HG03025 (cell line): ENCODE results near the gene KCNE1.
"Not testable (repeated sequence)": the region's sequence is repeated elsewhere in the genome, so short reads cannot be mapped to it uniquely, and the experiment has no call there.

Source experiments
- ATAC-seq: cut with Tn5 transposase; IDR thresholded peaks from one replicate; pipeline ENCODE4 v1.9.1; 2021; ENCODE audit warnings: mild to moderate bottlenecking, moderate library complexity; ENCODE audit not compliant: unreplicated experiment, low FRiP score

KCNE1 gene

GRCh38 chr21:34429710-34430109 lies 82.3 kb downstream of the KCNE1 start:
- ATAC-seq, result not testable (repeated sequence)

GRCh38 chr21:34428441-34428840 lies 83.6 kb downstream of the KCNE1 start:
- ATAC-seq, result not testable (repeated sequence)

GRCh38 chr21:34427339-34427738 lies 84.7 kb downstream of the KCNE1 start:
- ATAC-seq, result not testable (repeated sequence)

DNA sequence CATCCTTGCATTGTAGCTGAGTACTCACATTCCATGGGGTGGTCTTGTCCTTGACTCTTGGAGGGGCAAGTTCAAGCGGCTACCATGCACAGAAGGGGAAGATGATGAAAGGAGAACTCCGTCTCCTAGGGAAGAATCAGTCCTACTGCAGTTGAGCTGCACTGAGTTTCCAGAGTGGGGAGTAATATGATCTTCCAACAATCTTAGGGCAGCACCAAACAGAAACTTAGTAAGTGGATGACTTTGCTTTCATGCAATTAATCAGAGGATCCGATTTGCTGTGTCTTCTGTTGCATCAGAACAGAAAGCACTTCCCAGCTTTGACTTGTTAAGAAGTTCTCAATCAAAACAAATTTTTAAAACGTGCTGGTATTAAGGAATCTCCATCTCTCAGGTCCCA lies 88.2 kb downstream of the KCNE1 start, which contains the start of gene SMIM34:
Gene SMIM34 (minus strand): TSS at position 147 of the 400 bp plus-strand sequence. CDS start 112 bp downstream, at position 35.
- not testable (repeated sequence) for ATAC-seq

- not testable (repeated sequence) for ATAC-seq
Measured at GRCh38 chr21:34417448-34418077, 94.4 kb downstream of the KCNE1 start.

DNA sequence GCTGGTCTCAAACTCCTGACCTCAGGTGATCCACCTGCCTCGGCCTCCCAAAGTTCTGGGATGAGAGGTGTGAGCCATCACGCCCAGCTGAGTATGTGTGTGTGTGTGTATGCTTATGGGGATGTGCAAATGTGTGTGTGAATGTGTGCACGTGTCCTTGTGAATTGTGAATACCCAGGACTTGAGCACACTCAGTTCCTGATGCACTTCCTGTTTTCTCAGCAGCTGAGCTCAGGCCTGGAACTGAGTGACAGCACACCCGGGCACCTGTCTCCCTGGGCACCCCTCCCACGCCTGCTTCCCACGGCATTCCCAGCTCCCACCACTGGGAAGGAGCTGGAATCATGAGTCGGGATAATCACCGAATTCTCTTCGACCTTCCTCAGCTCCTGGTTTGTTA lies 104.7 kb downstream of the KCNE1 start:
- ATAC-seq, result not testable (repeated sequence)

DNA sequence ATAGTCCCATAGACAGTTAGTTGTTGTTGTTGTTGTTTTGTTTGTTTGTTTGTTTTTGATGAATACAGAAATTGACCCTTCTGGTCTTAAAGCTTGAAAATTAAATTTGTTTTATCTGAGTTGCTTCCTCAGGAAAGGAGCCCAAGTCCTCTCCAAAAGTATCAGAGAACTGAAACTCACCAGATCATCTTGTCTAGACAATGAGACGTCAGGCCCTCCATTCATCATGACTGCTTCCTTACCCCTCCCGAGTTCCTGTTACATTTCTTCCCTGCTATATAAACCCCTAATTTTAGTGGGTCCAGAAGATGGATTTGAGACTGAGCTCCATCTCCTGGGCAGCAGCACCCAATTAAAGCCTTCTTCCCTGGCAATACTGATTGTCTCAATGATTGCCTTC lies 105.3 kb downstream of the KCNE1 start:
- ATAC-seq, result not testable (repeated sequence)

- not testable (repeated sequence) for ATAC-seq
Measured at GRCh38 chr21:34406102-34406501, 105.9 kb downstream of the KCNE1 start.

- not testable (repeated sequence) for ATAC-seq
Measured at GRCh38 chr21:34405686-34406085, 106.3 kb downstream of the KCNE1 start.

DNA sequence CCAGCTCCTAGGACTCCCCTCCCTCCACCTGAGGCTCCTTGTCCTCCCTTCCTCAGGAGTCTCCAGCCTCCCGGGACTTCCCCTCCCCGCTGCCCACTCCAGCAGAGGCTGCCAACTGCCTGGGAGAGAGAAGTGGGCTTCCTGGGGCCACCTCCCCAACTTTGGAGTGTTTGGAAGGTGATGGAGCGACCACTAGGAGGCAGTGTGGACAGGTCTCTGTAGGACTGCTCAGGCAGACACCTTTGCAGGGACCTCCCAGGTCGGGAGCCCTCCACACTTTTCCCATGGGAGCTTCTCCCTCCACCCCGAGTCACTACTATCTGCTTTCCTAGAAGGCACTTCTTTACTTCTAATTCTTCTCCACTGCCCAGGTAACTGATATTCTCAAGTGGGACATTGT lies 107.3 kb downstream of the KCNE1 start:
- not testable (repeated sequence) for ATAC-seq

DNA sequence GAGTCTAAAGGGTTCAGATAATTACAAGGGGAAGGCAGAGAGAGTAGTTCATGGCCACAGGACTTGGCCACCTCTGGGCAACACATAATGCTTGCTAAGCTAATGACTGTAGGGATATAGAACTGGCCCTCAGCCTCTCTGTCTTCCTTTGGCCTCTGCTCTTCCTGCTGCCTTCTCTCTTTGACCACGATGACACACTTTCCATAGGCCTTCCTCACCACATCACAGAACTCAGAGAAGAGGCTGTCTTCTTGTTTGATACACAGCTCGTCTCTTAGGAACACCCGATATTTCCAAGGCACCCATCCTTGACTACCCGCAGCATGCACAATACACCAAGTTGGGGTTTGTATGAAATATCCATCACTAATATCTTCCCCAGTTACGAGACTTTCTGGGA lies 111.5 kb downstream of the KCNE1 start:
- ATAC-seq, result not testable (repeated sequence)
